Measurements from ENCODE around the gene ANK3.

- TF ChIP-seq POLR2A (IDR thresholded peaks at IDR 0.05): no peak
- TF ChIP-seq, protein P1, sequence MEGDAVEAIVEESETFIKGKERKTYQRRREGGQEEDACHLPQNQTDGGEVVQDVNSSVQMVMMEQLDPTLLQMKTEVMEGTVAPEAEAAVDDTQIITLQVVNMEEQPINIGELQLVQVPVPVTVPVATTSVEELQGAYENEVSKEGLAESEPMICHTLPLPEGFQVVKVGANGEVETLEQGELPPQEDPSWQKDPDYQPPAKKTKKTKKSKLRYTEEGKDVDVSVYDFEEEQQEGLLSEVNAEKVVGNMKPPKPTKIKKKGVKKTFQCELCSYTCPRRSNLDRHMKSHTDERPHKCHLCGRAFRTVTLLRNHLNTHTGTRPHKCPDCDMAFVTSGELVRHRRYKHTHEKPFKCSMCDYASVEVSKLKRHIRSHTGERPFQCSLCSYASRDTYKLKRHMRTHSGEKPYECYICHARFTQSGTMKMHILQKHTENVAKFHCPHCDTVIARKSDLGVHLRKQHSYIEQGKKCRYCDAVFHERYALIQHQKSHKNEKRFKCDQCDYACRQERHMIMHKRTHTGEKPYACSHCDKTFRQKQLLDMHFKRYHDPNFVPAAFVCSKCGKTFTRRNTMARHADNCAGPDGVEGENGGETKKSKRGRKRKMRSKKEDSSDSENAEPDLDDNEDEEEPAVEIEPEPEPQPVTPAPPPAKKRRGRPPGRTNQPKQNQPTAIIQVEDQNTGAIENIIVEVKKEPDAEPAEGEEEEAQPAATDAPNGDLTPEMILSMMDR (IDR thresholded peaks at IDR 0.05): no peak
Measured at GRCh38 chr10:60267802-60268201, 121.9 kb downstream of the ANK3 start.

All from sigmoid colon (tissue), 3 donors.